MM.1S (cell line): ENCODE measurements around the gene KIFAP3.

ENCODE experiments used
- DNase-seq: peaks from one replicate; pipeline ENCODE4 v3.0.0-alpha.2; 2015
- H2AFZ ChIP-seq: fragments of 300-600 bp; sonication (generic); 2 replicates; pipeline ENCODE4 v1.6.0; 2016; ENCODE audit warnings: antibody characterized with exemption, low read length
- H3F3A ChIP-seq: fragments of 300-600 bp; sonication (generic); 2 replicates; pipeline ENCODE4 v1.6.1; 2016; ENCODE audit warnings: mild to moderate bottlenecking, antibody characterized with exemption, low read length, moderate library complexity, mixed read lengths; ENCODE audit not compliant: insufficient read depth
- H3K27ac ChIP-seq: fragments of 300-600 bp; sonication (generic); 2 replicates; pipeline ENCODE4 v1.5.1; 2016; ENCODE audit warnings: mild to moderate bottlenecking, low read length
- H3K27me3 ChIP-seq: fragments of 300-600 bp; sonication (generic); replicated peaks from 2 replicates; pipeline ENCODE4 v1.6.0; 2016; ENCODE audit warnings: low read length; ENCODE audit not compliant: insufficient read depth
- H3K36me3 ChIP-seq: fragments of 300-600 bp; sonication (generic); replicated peaks from 2 replicates; pipeline ENCODE4 v1.6.1; 2016; ENCODE audit warnings: mild to moderate bottlenecking, low read length, mixed read lengths; ENCODE audit not compliant: insufficient read depth
- H3K4me1 ChIP-seq: fragments of 300-600 bp; sonication (generic); 2 replicates; pipeline ENCODE4 v1.6.1; 2016; ENCODE audit warnings: low read length, mixed read lengths
- H3K4me2 ChIP-seq: fragments of 300-600 bp; sonication (generic); 2 replicates; pipeline ENCODE4 v1.6.0; 2016; ENCODE audit warnings: low read depth, low read length
- H3K4me3 ChIP-seq: fragments of 300-600 bp; sonication (generic); 2 replicates; pipeline ENCODE4 v1.5.1; 2016; ENCODE audit warnings: low read length, mixed read lengths
- H3K79me2 ChIP-seq: fragments of 300-600 bp; sonication (generic); 2 replicates; pipeline ENCODE4 v1.6.1; 2016; ENCODE audit warnings: mixed run types, low read length, mixed read lengths
- H3K9ac ChIP-seq: fragments of 300-600 bp; sonication (generic); 2 replicates; pipeline ENCODE4 v1.6.1; 2016; ENCODE audit warnings: low read length, mixed read lengths
- H3K9me2 ChIP-seq: fragments of 300-600 bp; sonication (generic); replicated peaks from 2 replicates; pipeline ENCODE4 v1.6.1; 2016; ENCODE audit warnings: mild to moderate bottlenecking, low read length, mixed read lengths; ENCODE audit not compliant: insufficient read depth
- H3K9me3 ChIP-seq: fragments of 300-600 bp; sonication (generic); replicated peaks from 2 replicates; pipeline ENCODE4 v1.6.1; 2016; ENCODE audit warnings: mild to moderate bottlenecking, low read length, mixed read lengths; ENCODE audit not compliant: insufficient read depth
- H4K20me1 ChIP-seq: fragments of 300-600 bp; sonication (generic); 2 replicates; pipeline ENCODE4 v1.6.1; 2016; ENCODE audit warnings: mild to moderate bottlenecking, low read length, moderate library complexity, mixed read lengths; ENCODE audit not compliant: insufficient read depth
- EZH2 ChIP-seq: fragments of 300-600 bp; sonication (generic); optimal IDR thresholded peaks from 2 replicates; pipeline ENCODE3; 2017; ENCODE audit warnings: low read depth, mild to moderate bottlenecking, antibody characterized with exemption, low read length, mixed read lengths
- EZH2phosphoT487 ChIP-seq: fragments of 300-600 bp; sonication (generic); IDR thresholded peaks from 2 replicates; pipeline ENCODE4 v1.6.1; 2018; ENCODE audit warnings: antibody characterized with exemption, low read length
- TF ChIP-seq, protein P1 (sequence below): fragments of 300-600 bp; sonication (generic); IDR thresholded peaks from 2 replicates; pipeline ENCODE4 v1.5.1; 2016; ENCODE audit warnings: antibody characterized with exemption, low read length, mixed read lengths

The KIFAP3 gene

DNA sequence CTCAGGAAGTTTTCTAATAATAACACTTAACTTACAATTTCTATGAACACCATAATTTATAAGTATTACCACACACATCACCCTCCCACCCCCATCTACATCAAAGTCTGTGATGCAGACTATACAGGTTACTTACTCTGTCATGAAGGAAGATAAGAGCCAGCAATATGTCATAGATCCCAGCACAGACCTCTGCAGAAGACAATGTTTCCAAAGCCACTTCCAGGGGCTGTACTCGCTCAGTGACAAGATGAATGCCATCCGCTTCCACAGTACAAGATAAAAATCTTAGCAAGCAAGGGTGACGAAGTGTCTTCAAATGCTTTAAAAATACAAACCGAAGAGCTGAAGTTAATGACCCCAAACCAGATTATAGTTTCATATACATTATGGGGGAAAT is 196.0 kb downstream of the KIFAP3 start:
- TF ChIP-seq EZH2 (no peak), EZH2phosphoT487 (no peak)
- TF ChIP-seq, protein P1, sequence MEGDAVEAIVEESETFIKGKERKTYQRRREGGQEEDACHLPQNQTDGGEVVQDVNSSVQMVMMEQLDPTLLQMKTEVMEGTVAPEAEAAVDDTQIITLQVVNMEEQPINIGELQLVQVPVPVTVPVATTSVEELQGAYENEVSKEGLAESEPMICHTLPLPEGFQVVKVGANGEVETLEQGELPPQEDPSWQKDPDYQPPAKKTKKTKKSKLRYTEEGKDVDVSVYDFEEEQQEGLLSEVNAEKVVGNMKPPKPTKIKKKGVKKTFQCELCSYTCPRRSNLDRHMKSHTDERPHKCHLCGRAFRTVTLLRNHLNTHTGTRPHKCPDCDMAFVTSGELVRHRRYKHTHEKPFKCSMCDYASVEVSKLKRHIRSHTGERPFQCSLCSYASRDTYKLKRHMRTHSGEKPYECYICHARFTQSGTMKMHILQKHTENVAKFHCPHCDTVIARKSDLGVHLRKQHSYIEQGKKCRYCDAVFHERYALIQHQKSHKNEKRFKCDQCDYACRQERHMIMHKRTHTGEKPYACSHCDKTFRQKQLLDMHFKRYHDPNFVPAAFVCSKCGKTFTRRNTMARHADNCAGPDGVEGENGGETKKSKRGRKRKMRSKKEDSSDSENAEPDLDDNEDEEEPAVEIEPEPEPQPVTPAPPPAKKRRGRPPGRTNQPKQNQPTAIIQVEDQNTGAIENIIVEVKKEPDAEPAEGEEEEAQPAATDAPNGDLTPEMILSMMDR, result no peak
- no peaks in the 10 kb centered on the region for H3K27me3 ChIP-seq
- H3K9ac ChIP-seq, result no peak overlapping the region
- no peak overlapping the region for H3K4me3 ChIP-seq
- peaks cover 10% of the 10 kb centered on the region; the same call in 1 of the 2 replicates for H3K79me2 ChIP-seq
- no peaks in the 10 kb centered on the region for H3K4me1 ChIP-seq
- no peak overlapping the region for H3K27ac ChIP-seq
- no peak overlapping the region for H2AFZ ChIP-seq
- H3K9me2 ChIP-seq, result no peaks in the 10 kb centered on the region
- DNase-seq, result no peak
- H4K20me1 ChIP-seq, result no peaks in the 10 kb centered on the region
- H3K4me2 ChIP-seq, result no peak overlapping the region
- no peaks in the 10 kb centered on the region for H3F3A ChIP-seq
- no peaks in the 10 kb centered on the region for H3K9me3 ChIP-seq
- H3K36me3 ChIP-seq, result 0 out of 2 replicates have a peak, but pooled peaks cover 9% of the 10 kb centered on the region

DNA sequence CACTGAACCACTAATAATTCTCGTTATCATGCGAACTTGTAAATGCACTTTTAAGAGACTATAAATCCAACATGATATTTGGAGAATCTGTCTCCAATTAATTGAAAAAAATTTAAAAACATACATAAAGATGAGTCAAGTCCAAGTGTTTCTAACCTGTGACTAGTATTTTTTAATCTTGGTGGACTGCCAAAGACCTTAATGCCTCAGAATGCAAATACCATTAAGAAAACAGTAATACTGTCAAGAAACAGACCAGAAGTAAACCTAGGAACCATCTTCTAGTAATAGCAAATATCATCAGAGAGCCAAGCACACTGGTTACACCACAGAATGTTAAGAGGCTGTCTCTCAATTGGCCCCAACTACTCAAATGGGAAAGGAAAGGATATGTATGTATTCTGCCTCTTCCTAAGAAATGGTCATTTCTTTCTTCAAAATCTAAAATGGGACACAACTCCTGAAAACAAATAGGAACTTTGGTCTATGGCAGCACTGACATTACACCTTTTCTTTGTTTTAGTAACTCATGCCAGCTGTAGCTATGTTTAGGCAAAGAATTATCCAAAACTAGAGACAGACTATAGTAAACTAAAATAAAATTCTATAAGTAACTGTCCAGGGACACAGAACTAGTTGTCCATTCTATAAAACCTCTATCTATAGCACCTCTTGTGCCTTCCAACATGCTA is 196.5 kb downstream of the KIFAP3 start:
- Histone ChIP-seq H3K36me3 (0 out of 2 replicates have a peak, but pooled peaks cover 12% of the 10 kb centered on the region), H3K9me2 (no peaks in the 10 kb centered on the region), H3K9ac (no peak overlapping the region), H3K4me1 (no peaks in the 10 kb centered on the region), H3K27me3 (no peaks in the 10 kb centered on the region), H3F3A (no peaks in the 10 kb centered on the region), H3K4me3 (no peak overlapping the region), H4K20me1 (no peaks in the 10 kb centered on the region), H2AFZ (no peak overlapping the region), H3K9me3 (no peaks in the 10 kb centered on the region), H3K27ac (no peak overlapping the region), H3K4me2 (no peak overlapping the region), H3K79me2 (0 out of 2 replicates have a peak, but pooled peaks cover 6% of the 10 kb centered on the region)
- TF ChIP-seq, protein P1, result no peak
- TF ChIP-seq EZH2phosphoT487 (no peak), EZH2 (no peak)
- no peak for DNase-seq

DNA sequence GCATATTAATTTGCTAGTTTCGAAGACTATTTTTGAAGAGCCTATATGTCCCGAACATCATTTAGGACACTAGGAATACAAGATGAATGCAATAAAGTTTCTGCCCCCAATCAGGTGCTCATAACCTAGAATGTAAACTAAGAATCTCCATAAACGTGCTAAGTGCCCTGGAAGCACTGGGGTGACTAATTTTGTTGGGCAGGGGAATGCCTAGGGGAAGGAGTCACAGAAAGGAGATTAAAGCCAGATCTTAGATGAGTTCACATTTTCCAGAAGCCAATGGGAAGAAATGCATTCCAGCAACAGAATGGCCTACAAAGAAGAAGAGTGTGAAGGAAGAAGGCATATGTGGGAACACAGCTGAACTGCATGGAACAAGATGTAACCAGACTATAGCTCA is 200.3 kb downstream of the KIFAP3 start:
- Histone ChIP-seq H3K4me3 (no peak overlapping the region), H3K9ac (no peak overlapping the region), H3K27ac (no peak overlapping the region), H3K4me2 (no peak overlapping the region), H3K9me2 (no peaks in the 10 kb centered on the region), H3K79me2 (0 out of 2 replicates have a peak, but pooled peaks cover 3% of the 10 kb centered on the region), H2AFZ (no peak overlapping the region), H3K27me3 (no peaks in the 10 kb centered on the region), H3K9me3 (no peaks in the 10 kb centered on the region), H3K4me1 (no peaks in the 10 kb centered on the region), H3F3A (no peaks in the 10 kb centered on the region), H4K20me1 (no peaks in the 10 kb centered on the region), H3K36me3 (0 out of 2 replicates have a peak, but pooled peaks cover 26% of the 10 kb centered on the region)
- no peak for TF ChIP-seq EZH2phosphoT487
- TF ChIP-seq, protein P1, result no peak
- no peak for DNase-seq
